Embryonic facial prominence (tissue), 1 donor: ENCODE results near the gene CD3G.
"Not testable (repeated sequence)": the region's sequence is repeated elsewhere in the genome, so short reads cannot be mapped to it uniquely, and the experiment has no call there.

Experiments used
- DNase-seq: peaks from one replicate; pipeline ENCODE4 v3.0.0-alpha.2; 2016; ENCODE audit errors: extremely low spot score

CD3G gene

GRCh38 chr11:118343981-118344515, at the start of gene CD3G:
CD3G (plus strand) TSS chr11:118344344; CDS start chr11:118344424, 80 bp downstream.
- no peak for DNase-seq

- DNase-seq = no peak
Measured at GRCh38 chr11:118295199-118295598, 48.9 kb upstream of the CD3G start.

- no peak for DNase-seq
Measured at GRCh38 chr11:118295815-118296454, 48.2 kb upstream of the CD3G start.

GRCh38 chr11:118301600-118302195, 42.4 kb upstream of the CD3G start:
- no peak for DNase-seq

GRCh38 chr11:118304227-118304567, 39.9 kb upstream of the CD3G start:
- DNase-seq = no peak

GRCh38 chr11:118304568-118305248, 39.4 kb upstream of the CD3G start, which contains the start of gene CD3E:
CD3E (plus strand) TSS chr11:118304730; CDS start chr11:118304953, 223 bp downstream.
- no peak for DNase-seq

- DNase-seq = no peak
Measured at GRCh38 chr11:118305726-118306125, 38.4 kb upstream of the CD3G start.

- DNase-seq = no peak
Measured at GRCh38 chr11:118306556-118306955, 37.6 kb upstream of the CD3G start.

- DNase-seq = not testable (repeated sequence)
Measured at GRCh38 chr11:118308995-118309528, 35.1 kb upstream of the CD3G start.

- DNase-seq = no peak
Measured at GRCh38 chr11:118310271-118310670, 33.9 kb upstream of the CD3G start.

- no peak for DNase-seq
Measured at GRCh38 chr11:118310781-118311485, 33.2 kb upstream of the CD3G start.

- no peak for DNase-seq
Measured at GRCh38 chr11:118311518-118311917, 32.6 kb upstream of the CD3G start.

GRCh38 chr11:118312328-118312727, 31.8 kb upstream of the CD3G start:
- no peak for DNase-seq

- DNase-seq = no peak
Measured at GRCh38 chr11:118313242-118313641, 30.9 kb upstream of the CD3G start.

GRCh38 chr11:118314988-118315411, 29.1 kb upstream of the CD3G start:
- no peak for DNase-seq

- DNase-seq = no peak
Measured at GRCh38 chr11:118318124-118318523, 26.0 kb upstream of the CD3G start.

- no peak for DNase-seq
Measured at GRCh38 chr11:118318581-118319336, 25.4 kb upstream of the CD3G start.

GRCh38 chr11:118319337-118319707, 24.8 kb upstream of the CD3G start:
- DNase-seq = no peak

- DNase-seq = no peak
Measured at GRCh38 chr11:118320515-118320914, 23.6 kb upstream of the CD3G start.

- no peak for DNase-seq
Measured at GRCh38 chr11:118321386-118322082, 22.6 kb upstream of the CD3G start.

GRCh38 chr11:118322721-118323120, 21.4 kb upstream of the CD3G start:
- no peak for DNase-seq
